ENCODE measurements around the gene OPTC.

OPTC gene

DNA sequence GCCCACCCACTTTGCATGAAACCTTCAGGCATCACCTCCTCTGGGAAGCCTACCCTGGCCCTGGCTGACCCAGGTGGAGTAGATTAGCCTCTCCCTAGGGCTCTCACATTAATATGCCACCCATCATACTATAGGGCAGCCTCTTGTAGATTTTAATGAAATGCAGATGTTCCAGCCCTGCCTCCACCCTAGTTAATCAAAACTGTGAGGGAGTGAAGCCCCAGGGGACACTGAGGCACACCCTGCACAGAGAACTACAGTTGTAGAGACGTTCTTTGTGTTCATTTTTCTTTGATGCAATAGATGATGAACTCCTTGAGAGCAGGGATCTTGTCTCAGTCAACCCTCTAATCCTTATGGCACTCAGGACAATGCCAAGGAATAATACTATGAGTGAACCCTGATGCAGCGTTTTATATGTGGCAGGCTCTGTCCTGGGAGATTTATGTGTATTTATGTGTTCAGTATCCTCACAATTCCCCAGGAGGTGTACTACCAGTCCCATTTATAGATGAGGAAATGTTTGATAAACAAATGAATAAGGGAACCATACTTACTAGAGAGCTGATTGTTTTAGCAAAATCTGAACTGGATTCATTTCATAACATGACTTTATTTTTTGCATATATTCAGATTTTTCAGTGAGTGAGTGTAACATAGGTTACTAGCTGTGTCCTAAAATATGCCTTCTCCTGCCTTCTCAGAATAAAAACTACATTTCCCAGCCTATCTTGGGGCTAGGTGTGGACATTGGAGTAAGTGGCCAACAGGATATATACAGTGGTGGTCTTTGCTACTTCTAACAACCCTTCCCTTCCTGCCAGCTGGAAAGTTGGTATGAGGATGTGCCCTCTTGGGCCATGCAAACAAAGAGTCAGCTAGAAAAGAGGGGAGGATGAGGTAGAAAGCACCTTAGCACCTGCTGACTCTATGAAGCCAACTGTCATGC is 41.8 kb upstream of the OPTC start:
- Histone ChIP-seq H3F3A (ENCODE audit: insufficient read depth, low read length) (no peaks in the 10 kb centered on the region), H3K4me2 (ENCODE audit: low read depth, low read length) (no peak overlapping the region), H3K79me2 (ENCODE audit: low read length) (no peaks in the 10 kb centered on the region), H3K9me2 (replicated peaks; ENCODE audit: insufficient read depth, low read length) (no peaks in the 10 kb centered on the region), H3K9me3 (replicated peaks; ENCODE audit: insufficient read depth, low read length) (no peaks in the 10 kb centered on the region), H3K27me3 (replicated peaks; ENCODE audit: insufficient read depth, low read length) (no peaks in the 10 kb centered on the region), H2AFZ (ENCODE audit: low read length) (no peak overlapping the region), H3K36me3 (replicated peaks; ENCODE audit: insufficient read depth, low read length) (no peaks in the 10 kb centered on the region), H3K4me1 (ENCODE audit: low read length) (no peaks in the 10 kb centered on the region), H3K4me3 (ENCODE audit: low read length) (no peak overlapping the region), H3K9ac (ENCODE audit: low read length) (no peak overlapping the region), H3K27ac (ENCODE audit: low read length) (no peak overlapping the region), H4K20me1 (ENCODE audit: insufficient read depth, low read length) (no peaks in the 10 kb centered on the region)
- no peak for DNase-seq
- TF ChIP-seq CTCF (IDR thresholded peaks at IDR 0.05; ENCODE audit: low read length) (no peak), EZH2phosphoT487 (IDR thresholded peaks at IDR 0.05; ENCODE audit: low read length) (no peak), EZH2 (optimal IDR thresholded peaks at IDR 0.05; ENCODE audit: low read depth, low read length) (no peak)

GRCh38 chr1:203453016-203453415 is 40.9 kb upstream of the OPTC start:
- Histone ChIP-seq H3F3A (ENCODE audit: insufficient read depth, low read length) (no peaks in the 10 kb centered on the region), H3K9ac (ENCODE audit: low read length) (no peak overlapping the region)
- TF ChIP-seq EZH2phosphoT487 (IDR thresholded peaks at IDR 0.05; ENCODE audit: low read length) (no peak), EZH2 (optimal IDR thresholded peaks at IDR 0.05; ENCODE audit: low read depth, low read length) (no peak), CTCF (IDR thresholded peaks at IDR 0.05; ENCODE audit: low read length) (no peak)

DNA sequence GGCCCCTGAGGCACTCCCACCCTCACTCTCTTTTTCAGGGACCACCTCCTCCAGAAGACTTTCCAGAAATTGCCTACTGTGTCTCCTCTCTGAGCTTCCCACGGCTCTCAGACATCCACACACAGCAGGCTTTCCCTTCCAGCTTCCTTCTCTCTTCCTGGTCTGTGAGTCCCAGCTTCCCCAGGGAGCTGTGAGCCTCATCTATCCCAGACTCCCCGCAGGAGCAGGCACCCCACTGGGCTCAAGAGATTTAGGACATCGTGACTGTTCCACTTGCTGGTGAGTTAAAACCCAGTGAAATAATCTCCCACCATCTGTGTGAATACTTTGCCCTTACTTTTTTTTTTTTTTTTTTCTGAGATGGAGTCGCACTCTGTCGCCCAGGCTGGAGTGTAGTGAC is 40.3 kb upstream of the OPTC start:
- Histone ChIP-seq H3K36me3 (replicated peaks; ENCODE audit: insufficient read depth, low read length) (no peaks in the 10 kb centered on the region), H3K9me2 (replicated peaks; ENCODE audit: insufficient read depth, low read length) (no peaks in the 10 kb centered on the region), H3K4me3 (ENCODE audit: low read length) (no peak overlapping the region), H3K9ac (ENCODE audit: low read length) (no peak overlapping the region), H3K79me2 (ENCODE audit: low read length) (no peaks in the 10 kb centered on the region), H2AFZ (ENCODE audit: low read length) (no peak overlapping the region), H3K9me3 (replicated peaks; ENCODE audit: insufficient read depth, low read length) (no peaks in the 10 kb centered on the region), H4K20me1 (ENCODE audit: insufficient read depth, low read length) (no peaks in the 10 kb centered on the region), H3F3A (ENCODE audit: insufficient read depth, low read length) (no peaks in the 10 kb centered on the region), H3K4me2 (ENCODE audit: low read depth, low read length) (no peak overlapping the region), H3K4me1 (ENCODE audit: low read length) (no peaks in the 10 kb centered on the region), H3K27me3 (replicated peaks; ENCODE audit: insufficient read depth, low read length) (no peaks in the 10 kb centered on the region), H3K27ac (ENCODE audit: low read length) (no peak overlapping the region)
- no peak for DNase-seq
- TF ChIP-seq EZH2 (optimal IDR thresholded peaks at IDR 0.05; ENCODE audit: low read depth, low read length) (no peak), CTCF (IDR thresholded peaks at IDR 0.05; ENCODE audit: low read length) (no peak), EZH2phosphoT487 (IDR thresholded peaks at IDR 0.05; ENCODE audit: low read length) (no peak)

More at GRCh38 chr1:203453016-203453415, 40.9 kb upstream of the OPTC start:
- Histone ChIP-seq H3K79me2 (ENCODE audit: low read length) (no peaks in the 10 kb centered on the region), H3K9me2 (replicated peaks; ENCODE audit: insufficient read depth, low read length) (no peaks in the 10 kb centered on the region), H3K4me3 (ENCODE audit: low read length) (no peak overlapping the region), H3K27me3 (replicated peaks; ENCODE audit: insufficient read depth, low read length) (no peaks in the 10 kb centered on the region), H3K9me3 (replicated peaks; ENCODE audit: insufficient read depth, low read length) (no peaks in the 10 kb centered on the region), H4K20me1 (ENCODE audit: insufficient read depth, low read length) (no peaks in the 10 kb centered on the region), H3K27ac (ENCODE audit: low read length) (no peak overlapping the region), H3K4me1 (ENCODE audit: low read length) (no peaks in the 10 kb centered on the region), H3K4me2 (ENCODE audit: low read depth, low read length) (no peak overlapping the region), H2AFZ (ENCODE audit: low read length) (no peak overlapping the region), H3K36me3 (replicated peaks; ENCODE audit: insufficient read depth, low read length) (no peaks in the 10 kb centered on the region)
- no peak for DNase-seq
